Spleen (tissue), 7 donors: ENCODE measurements around the gene CFAP69.

Experiments used
- CTCF ChIP-seq, 11 experiments: fragments of 200-600 bp in 7 of 11; fragments of 450-650 bp in 4 of 11; sonication (generic) in 4 of 11; IDR thresholded peaks in 8 of 11; conservative IDR thresholded peaks in 3 of 11; 1 replicate in 7 of 11; 2 replicates in 4 of 11; pipeline versions ENCODE4 v1.4.0 to v1.8.0; 2016 to 2021; ENCODE audit warnings: antibody characterized with exemption in 11 of 11, inconsistent platforms in 4 of 11, mild to moderate bottlenecking in 1 of 11
- POLR2A ChIP-seq, 3 donors: fragments of 450-650 bp; IDR thresholded peaks; one replicate each; pipeline ENCODE4 v1.5.1; 2017; ENCODE audit warnings: antibody characterized with exemption in 3 of 3, mild to moderate bottlenecking in 1 of 3
- donor health status: DM: no; HTN: no; CAD: no; lungs with moderate emphysema.
- donor health status: DM: no; HTN: no; CAD: no.
- donor health status: DM: no; HTN: no; CAD: no.

GRCh38 chr7:90248706-90249105, 3.7 kb downstream of the CFAP69 start:
- TF ChIP-seq CTCF (IDR thresholded peaks at IDR 0.05 in 8 of 11, conservative IDR thresholded peaks at IDR 0.05 in 3 of 11) (no peak), POLR2A (IDR thresholded peaks at IDR 0.05) (no peak)
